AG09309 (cell line): Measurements from ENCODE around the gene RTN4RL1.

ENCODE experiments used
- DNase-seq: peaks from one replicate; pipeline ENCODE4 v3.0.0-alpha.2; 2010; ENCODE audit warnings: low read depth
- H3K4me3 ChIP-seq: 2 replicates; pipeline ENCODE4 v1.5.1; 2011; ENCODE audit warnings: mild to moderate bottlenecking, low read depth, low read length, moderate library complexity; ENCODE audit not compliant: control insufficient read depth
- TF ChIP-seq, protein P1 (sequence below): IDR thresholded peaks from 2 replicates; pipeline ENCODE4 v1.5.1; 2011; ENCODE audit warnings: mild to moderate bottlenecking, low read depth, low read length, inconsistent platforms; ENCODE audit not compliant: insufficient read depth, control insufficient read depth; ENCODE audit errors: missing control alignments

The RTN4RL1 gene

DNA sequence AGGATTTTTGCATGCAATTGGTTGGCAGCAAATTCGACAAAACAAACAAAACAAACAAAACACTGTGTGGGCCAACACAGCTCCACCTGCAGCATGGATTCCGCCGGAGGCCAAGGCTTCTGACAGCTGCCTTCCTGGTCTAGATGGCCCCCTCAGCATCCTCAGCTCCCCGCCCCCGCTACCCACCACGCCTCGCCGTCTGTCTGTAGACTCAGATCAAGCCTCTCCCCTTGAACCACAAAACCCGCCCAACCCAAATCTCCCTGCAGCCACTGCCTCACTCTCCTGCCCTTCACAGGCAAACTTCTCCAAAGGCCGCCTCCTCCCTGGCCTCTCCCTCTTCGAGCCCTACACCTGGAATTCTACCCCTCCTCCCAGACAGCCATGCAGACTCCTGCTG, 57.9 kb downstream of the RTN4RL1 start:
- no peak for DNase-seq
- TF ChIP-seq, protein P1, sequence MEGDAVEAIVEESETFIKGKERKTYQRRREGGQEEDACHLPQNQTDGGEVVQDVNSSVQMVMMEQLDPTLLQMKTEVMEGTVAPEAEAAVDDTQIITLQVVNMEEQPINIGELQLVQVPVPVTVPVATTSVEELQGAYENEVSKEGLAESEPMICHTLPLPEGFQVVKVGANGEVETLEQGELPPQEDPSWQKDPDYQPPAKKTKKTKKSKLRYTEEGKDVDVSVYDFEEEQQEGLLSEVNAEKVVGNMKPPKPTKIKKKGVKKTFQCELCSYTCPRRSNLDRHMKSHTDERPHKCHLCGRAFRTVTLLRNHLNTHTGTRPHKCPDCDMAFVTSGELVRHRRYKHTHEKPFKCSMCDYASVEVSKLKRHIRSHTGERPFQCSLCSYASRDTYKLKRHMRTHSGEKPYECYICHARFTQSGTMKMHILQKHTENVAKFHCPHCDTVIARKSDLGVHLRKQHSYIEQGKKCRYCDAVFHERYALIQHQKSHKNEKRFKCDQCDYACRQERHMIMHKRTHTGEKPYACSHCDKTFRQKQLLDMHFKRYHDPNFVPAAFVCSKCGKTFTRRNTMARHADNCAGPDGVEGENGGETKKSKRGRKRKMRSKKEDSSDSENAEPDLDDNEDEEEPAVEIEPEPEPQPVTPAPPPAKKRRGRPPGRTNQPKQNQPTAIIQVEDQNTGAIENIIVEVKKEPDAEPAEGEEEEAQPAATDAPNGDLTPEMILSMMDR: no peak
- no peak overlapping the region for H3K4me3 ChIP-seq

DNA sequence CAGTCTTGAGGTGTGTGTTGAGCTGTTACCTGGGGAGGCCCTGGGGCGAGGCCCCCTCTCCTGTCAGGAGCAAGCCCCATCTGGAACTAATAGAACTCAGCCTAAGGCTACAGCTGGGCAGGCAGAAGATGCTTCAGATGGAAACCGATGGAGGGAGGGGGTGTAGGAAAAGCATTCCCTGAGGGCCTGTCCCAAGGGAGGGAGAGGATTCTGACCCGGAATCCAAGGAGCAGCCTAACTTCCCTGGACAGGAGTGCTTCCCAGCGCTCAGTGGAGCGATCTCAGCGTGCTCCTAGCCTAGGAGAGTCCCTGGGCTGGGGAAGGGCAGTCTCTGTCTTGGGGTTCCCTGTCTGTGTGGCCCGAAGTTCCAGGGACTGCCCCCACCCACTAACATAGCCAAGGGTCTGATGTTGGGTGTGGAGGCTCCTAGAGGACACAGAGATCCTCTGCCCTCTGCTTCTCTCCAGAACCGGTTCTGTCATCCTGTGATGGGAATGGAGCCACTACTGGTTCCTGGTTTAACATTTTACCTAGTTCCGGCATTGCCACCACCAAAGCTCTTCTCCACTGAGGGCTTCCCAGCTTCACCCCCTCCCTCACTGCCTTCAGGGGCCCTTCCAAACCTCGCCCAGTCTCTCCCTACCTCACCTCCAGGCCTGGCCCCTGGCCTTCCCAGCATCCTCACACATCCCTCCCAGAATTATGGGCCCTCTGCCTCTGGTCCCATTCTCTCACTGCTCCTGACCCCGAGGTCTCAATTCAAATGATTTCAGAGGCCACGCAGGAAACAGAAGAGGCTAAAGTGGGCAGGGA, 58.7 kb downstream of the RTN4RL1 start:
- no peak for DNase-seq
- no peak overlapping the region for H3K4me3 ChIP-seq
- TF ChIP-seq, protein P1: no peak

DNA sequence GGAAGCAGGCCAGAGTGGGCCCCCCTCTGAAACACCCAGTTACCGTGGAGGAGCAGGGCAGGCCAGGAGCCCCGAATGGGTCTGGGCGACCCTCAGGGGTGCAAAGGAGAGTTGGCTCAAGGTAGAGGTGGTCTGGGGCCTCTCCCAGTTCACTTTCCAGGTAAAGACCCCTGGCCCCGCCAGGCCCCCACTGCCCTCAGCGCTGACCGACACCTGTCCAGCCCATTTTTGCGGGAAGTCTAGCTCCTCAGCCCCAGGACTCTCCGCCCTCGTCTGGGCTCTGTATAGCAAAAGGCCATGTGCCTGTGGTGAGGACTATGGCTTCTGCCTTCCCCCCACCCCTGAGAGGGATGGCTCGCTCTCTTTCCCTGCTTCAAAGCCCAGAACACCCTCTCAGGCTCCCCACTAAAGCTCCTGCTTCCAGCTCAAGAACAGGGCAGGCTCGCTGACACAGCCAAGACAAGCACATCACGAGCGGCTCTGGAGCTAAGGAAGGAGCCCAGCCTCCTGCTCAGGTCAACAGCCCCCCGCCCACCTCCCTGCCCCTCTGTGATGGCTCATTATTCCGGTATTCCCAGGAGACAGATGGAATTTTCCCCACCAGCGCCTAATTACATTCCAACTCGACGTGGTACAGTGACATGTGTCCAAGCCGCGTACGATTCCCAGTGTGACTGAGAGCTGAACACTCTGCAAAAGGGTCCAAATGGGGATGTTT, 59.4 kb downstream of the RTN4RL1 start:
- TF ChIP-seq, protein P1: no peak
- no peak overlapping the region for H3K4me3 ChIP-seq
- no peak for DNase-seq

DNA sequence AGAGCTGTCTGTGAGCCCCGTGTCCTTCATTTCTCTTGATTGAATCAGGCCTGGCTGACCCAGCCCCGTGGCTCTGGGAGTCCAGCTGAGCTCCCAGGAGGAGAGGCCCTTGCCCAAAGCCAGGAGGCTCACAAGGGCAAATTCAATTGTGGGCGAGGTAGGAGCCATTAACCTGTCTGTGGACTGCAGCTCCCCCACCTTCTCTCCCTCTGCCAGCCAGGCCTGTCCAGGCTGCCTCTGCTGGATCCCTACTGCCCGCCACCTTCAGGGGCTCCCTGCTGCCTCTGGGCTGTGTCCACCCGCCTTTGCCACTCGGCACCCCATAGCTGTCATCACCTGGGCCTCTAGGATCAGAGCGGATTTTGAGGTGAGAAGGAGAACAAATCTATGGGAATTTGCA, 61.9 kb downstream of the RTN4RL1 start:
- TF ChIP-seq, protein P1: no peak
- H3K4me3 ChIP-seq: no peak overlapping the region

DNA sequence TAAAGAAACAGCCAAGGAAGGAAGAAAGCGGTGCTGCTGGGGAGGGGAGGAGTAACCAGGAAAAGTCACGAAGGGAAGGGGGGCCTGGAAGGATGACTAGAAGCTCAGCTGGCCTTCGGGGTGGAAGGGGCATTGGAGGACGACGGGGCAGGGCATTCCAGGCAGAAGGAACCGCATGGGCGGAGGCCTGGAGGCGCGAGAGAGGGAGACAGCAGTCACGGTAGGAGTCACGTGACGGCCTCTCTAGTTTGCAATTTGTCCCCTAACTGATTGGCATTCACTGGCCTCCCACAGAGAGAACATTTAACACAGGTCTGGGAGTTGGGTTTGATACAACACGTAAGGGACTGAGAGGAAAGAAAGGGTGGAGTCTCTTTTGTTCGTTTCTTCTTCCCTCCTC, 63.9 kb downstream of the RTN4RL1 start:
- DNase-seq: no peak
- TF ChIP-seq, protein P1: no peak
- no peak overlapping the region for H3K4me3 ChIP-seq

More for the DNA sequence above, 61.9 kb downstream of the RTN4RL1 start:
- no peak for DNase-seq

DNA sequence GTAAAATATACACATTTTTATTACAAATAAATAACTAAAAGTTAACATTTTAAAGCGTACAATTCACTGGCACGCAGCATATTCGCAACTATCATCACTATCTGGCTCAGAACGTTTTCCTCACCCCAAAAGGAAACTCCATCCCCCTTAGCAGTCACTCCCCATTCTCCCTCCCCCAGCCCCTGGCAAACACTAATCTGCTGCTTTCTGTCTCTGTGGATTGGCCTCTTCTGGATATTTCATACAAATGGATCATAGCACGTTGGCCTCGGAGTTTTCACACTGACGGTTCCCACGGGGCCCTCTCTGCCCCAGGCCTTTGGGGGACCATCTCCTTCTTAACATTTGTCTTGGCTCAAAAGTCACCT, 64.6 kb downstream of the RTN4RL1 start:
- TF ChIP-seq, protein P1: no peak
- H3K4me3 ChIP-seq: no peak overlapping the region
- no peak for DNase-seq
